SK-N-SH treated with all-trans-retinoic acid at 6 μM for 48 hours (cell line): Measurements from ENCODE around the gene CTXN1.

Experiments
- ATAC-seq: fragments of 200-7000 bp; cut with Tn5 transposase; 3 replicates; pipeline ENCODE4 v1.9.1; 2020; ENCODE audit warnings: mild to moderate bottlenecking, moderate library complexity
- ARNTL ChIP-seq: fragments of 450-650 bp; formaldehyde crosslinking; IDR thresholded peaks from 2 replicates; pipeline ENCODE4 v1.5.0; 2020; ENCODE audit warnings: low read depth, mild to moderate bottlenecking, moderate library complexity, borderline replicate concordance
- BACH2 ChIP-seq: fragments of 250-450 bp; sonication (Bioruptor Pico); IDR thresholded peaks from 2 replicates; pipeline ENCODE4 v1.9.0; 2021; ENCODE audit warnings: mild to moderate bottlenecking, borderline replicate concordance
- CSDC2 ChIP-seq: fragments of 250-450 bp; sonication (Bioruptor Pico); IDR thresholded peaks from 2 replicates; pipeline ENCODE4 v1.5.0; 2020; ENCODE audit warnings: mild to moderate bottlenecking, moderate library complexity
- ESRRG ChIP-seq: fragments of 250-450 bp; sonication (Bioruptor Pico); IDR thresholded peaks from 2 replicates; pipeline ENCODE4 v1.6.1; 2021; ENCODE audit warnings: mild to moderate bottlenecking
- GLIS3 ChIP-seq: fragments of 250-450 bp; sonication (Bioruptor Pico); IDR thresholded peaks from 2 replicates; pipeline ENCODE4 v1.5.0; 2020; ENCODE audit warnings: mild to moderate bottlenecking, moderate library complexity
- ISL1 ChIP-seq: fragments of 250-450 bp; sonication (Bioruptor Pico); IDR thresholded peaks from 2 replicates; pipeline ENCODE4 v2.1.2; 2022; ENCODE audit warnings: mild to moderate bottlenecking, moderate library complexity
- OSR1 ChIP-seq: fragments of 250-450 bp; sonication (Bioruptor Pico); IDR thresholded peaks from 2 replicates; pipeline ENCODE4 v1.8.0; 2022; ENCODE audit warnings: moderate library complexity, mild to moderate bottlenecking, inconsistent platforms
- PATZ1 ChIP-seq: fragments of 250-450 bp; sonication (Bioruptor Pico); IDR thresholded peaks from 2 replicates; pipeline ENCODE4 v1.8.0; 2020; ENCODE audit warnings: mild to moderate bottlenecking, moderate library complexity, borderline replicate concordance
- POU6F1 ChIP-seq: fragments of 250-450 bp; sonication (Bioruptor Pico); IDR thresholded peaks from 2 replicates; pipeline ENCODE4 v1.8.0; 2021; ENCODE audit warnings: low read depth, mild to moderate bottlenecking, moderate library complexity, borderline replicate concordance
- PPARA ChIP-seq: fragments of 250-450 bp; sonication (Bioruptor Pico); IDR thresholded peaks from 2 replicates; pipeline ENCODE4 v1.5.0; 2020; ENCODE audit warnings: mild to moderate bottlenecking, borderline replicate concordance
- RARB ChIP-seq: fragments of 250-450 bp; sonication (Bioruptor Pico); IDR thresholded peaks from 2 replicates; pipeline ENCODE4 v1.8.0; 2021; ENCODE audit warnings: mild to moderate bottlenecking, moderate library complexity
- SNAI2 ChIP-seq: fragments of 250-450 bp; sonication (Bioruptor Pico); IDR thresholded peaks from 2 replicates; pipeline ENCODE4 v1.5.0; 2020; ENCODE audit warnings: mild to moderate bottlenecking, moderate library complexity
- TCF4 ChIP-seq: fragments of 250-450 bp; sonication (Bioruptor Pico); IDR thresholded peaks from 2 replicates; pipeline ENCODE4 v1.8.0; 2021; ENCODE audit warnings: mild to moderate bottlenecking, moderate library complexity, borderline replicate concordance
- TOX ChIP-seq: fragments of 250-450 bp; sonication (Bioruptor Pico); IDR thresholded peaks from 2 replicates; pipeline ENCODE4 v1.8.0; 2021; ENCODE audit warnings: mild to moderate bottlenecking, moderate library complexity, borderline replicate concordance
- ZC3H10 ChIP-seq: fragments of 250-450 bp; sonication (Bioruptor Pico); IDR thresholded peaks from 2 replicates; pipeline ENCODE4 v1.5.1; 2021; ENCODE audit warnings: mild to moderate bottlenecking, moderate library complexity
- ZFP3 ChIP-seq: fragments of 250-450 bp; sonication (Bioruptor Pico); IDR thresholded peaks from 2 replicates; pipeline ENCODE4 v1.5.0; 2020; ENCODE audit warnings: mild to moderate bottlenecking, moderate library complexity
- ZFP30 ChIP-seq: fragments of 450-650 bp; formaldehyde crosslinking; IDR thresholded peaks from 2 replicates; pipeline ENCODE4 v1.5.0; 2022; ENCODE audit warnings: mild to moderate bottlenecking, moderate library complexity
- ZNF565 ChIP-seq: fragments of 450-650 bp; formaldehyde crosslinking; conservative IDR thresholded peaks from 2 replicates; pipeline ENCODE4 v1.5.0; 2020; ENCODE audit warnings: low read depth, mild to moderate bottlenecking, moderate library complexity
- ZNF70 ChIP-seq: fragments of 450-650 bp; formaldehyde crosslinking; IDR thresholded peaks from 2 replicates; pipeline ENCODE4 v1.5.0; 2020; ENCODE audit warnings: mild to moderate bottlenecking, moderate library complexity
- ZNF8 ChIP-seq: fragments of 450-650 bp; formaldehyde crosslinking; IDR thresholded peaks from 2 replicates; pipeline ENCODE4 v1.5.0; 2020; ENCODE audit warnings: mild to moderate bottlenecking, moderate library complexity
- TF ChIP-seq, protein P1 (sequence below): fragments of 250-450 bp; sonication (Bioruptor Pico); IDR thresholded peaks from 2 replicates; pipeline ENCODE4 v1.5.1; 2021; ENCODE audit warnings: mild to moderate bottlenecking, moderate library complexity
- TF ChIP-seq, protein P2 (sequence below): fragments of 250-450 bp; sonication (Bioruptor Pico); IDR thresholded peaks from 2 replicates; pipeline ENCODE4 v1.5.1; 2020; ENCODE audit warnings: low read depth, mild to moderate bottlenecking, moderate library complexity

The CTXN1 gene

DNA sequence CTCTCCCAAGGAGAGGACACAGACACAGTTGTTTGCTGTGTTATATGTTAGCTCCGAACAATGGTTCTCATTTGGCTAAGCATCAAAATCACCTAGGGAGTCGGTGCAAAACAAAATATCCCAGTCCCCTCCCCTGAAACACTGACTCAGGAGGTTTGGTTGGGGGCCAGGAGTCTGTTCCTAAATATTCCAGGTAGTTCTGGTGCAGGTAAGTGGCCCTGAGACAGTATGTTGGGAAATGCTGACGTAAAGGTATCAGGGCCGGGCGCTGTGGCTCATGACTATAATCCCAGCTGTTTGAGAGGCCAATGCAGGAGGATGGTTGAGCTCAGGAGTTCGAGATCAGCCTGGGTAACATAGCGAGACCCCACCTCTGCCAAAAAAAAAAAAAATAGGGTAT lies 24.6 kb downstream of the CTXN1 start:
- no peak for ATAC-seq
- TF ChIP-seq ZNF8 (CRISPR knock-in tag) = no peak
- no peak for TF ChIP-seq GLIS3
- TF ChIP-seq ESRRG (CRISPR knock-in tag) = no peak
- TF ChIP-seq ARNTL (CRISPR knock-in tag) = no peak

- no peak for ATAC-seq
- no peak for TF ChIP-seq ESRRG (CRISPR knock-in tag)
- TF ChIP-seq GLIS3 = no peak
- no peak for TF ChIP-seq RARB
- no peak for TF ChIP-seq PPARA (CRISPR knock-in tag)
Measured at GRCh38 chr19:7900931-7901330, 25.0 kb downstream of the CTXN1 start.

DNA sequence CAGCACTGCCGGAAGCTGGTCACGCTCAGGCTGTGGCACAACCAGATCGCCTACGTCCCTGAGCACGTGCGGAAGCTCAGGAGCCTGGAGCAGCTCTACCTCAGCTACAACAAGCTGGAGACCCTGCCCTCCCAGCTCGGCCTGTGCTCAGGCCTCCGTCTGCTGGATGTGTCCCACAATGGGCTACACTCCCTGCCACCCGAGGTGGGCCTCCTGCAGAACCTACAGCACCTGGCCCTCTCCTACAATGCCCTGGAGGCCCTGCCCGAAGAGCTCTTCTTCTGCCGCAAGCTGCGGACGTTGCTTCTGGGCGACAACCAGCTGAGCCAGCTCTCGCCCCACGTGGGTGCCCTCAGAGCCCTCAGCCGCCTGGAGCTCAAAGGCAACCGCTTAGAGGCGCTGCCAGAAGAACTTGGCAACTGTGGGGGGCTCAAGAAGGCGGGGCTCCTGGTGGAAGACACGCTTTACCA lies 25.5 kb downstream of the CTXN1 start:
- ATAC-seq = no peak
- TF ChIP-seq RARB = no peak
- TF ChIP-seq ZNF70 = no peak
- TF ChIP-seq CSDC2 (CRISPR knock-in tag) = no peak
- no peak for TF ChIP-seq ARNTL (CRISPR knock-in tag)
- no peak for TF ChIP-seq ZFP3 (CRISPR knock-in tag)
- TF ChIP-seq, protein P1, sequence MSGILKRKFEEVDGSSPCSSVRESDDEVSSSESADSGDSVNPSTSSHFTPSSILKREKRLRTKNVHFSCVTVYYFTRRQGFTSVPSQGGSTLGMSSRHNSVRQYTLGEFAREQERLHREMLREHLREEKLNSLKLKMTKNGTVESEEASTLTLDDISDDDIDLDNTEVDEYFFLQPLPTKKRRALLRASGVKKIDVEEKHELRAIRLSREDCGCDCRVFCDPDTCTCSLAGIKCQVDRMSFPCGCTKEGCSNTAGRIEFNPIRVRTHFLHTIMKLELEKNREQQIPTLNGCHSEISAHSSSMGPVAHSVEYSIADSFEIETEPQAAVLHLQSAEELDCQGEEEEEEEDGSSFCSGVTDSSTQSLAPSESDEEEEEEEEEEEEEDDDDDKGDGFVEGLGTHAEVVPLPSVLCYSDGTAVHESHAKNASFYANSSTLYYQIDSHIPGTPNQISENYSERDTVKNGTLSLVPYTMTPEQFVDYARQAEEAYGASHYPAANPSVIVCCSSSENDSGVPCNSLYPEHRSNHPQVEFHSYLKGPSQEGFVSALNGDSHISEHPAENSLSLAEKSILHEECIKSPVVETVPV (CRISPR knock-in tag) = no peak
- TF ChIP-seq ZC3H10 (CRISPR knock-in tag) = no peak
- TF ChIP-seq BACH2 (CRISPR knock-in tag) = no peak
- TF ChIP-seq ZNF565 (CRISPR knock-in tag) = no peak
- TF ChIP-seq GLIS3 = no peak
- TF ChIP-seq, protein P2, sequence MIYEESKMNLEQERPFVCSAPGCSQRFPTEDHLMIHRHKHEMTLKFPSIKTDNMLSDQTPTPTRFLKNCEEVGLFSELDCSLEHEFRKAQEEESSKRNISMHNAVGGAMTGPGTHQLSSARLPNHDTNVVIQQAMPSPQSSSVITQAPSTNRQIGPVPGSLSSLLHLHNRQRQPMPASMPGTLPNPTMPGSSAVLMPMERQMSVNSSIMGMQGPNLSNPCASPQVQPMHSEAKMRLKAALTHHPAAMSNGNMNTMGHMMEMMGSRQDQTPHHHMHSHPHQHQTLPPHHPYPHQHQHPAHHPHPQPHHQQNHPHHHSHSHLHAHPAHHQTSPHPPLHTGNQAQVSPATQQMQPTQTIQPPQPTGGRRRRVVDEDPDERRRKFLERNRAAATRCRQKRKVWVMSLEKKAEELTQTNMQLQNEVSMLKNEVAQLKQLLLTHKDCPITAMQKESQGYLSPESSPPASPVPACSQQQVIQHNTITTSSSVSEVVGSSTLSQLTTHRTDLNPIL = no peak
- no peak for TF ChIP-seq ZNF8 (CRISPR knock-in tag)
- TF ChIP-seq OSR1 = no peak
- no peak for TF ChIP-seq ZFP30 (CRISPR knock-in tag)
- TF ChIP-seq PATZ1 (CRISPR knock-in tag) = no peak
- no peak for TF ChIP-seq TOX (CRISPR knock-in tag)

GRCh38 chr19:7899751-7900378 lies 26.1 kb downstream of the CTXN1 start:
- ATAC-seq = no peak
- TF ChIP-seq TCF4 (CRISPR knock-in tag) = no peak
- no peak for TF ChIP-seq OSR1
- no peak for TF ChIP-seq RARB
- TF ChIP-seq ZNF565 (CRISPR knock-in tag) = no peak
- TF ChIP-seq, protein P2 = no peak
- TF ChIP-seq, protein P1 (CRISPR knock-in tag) = no peak
- no peak for TF ChIP-seq POU6F1
- TF ChIP-seq ZFP3 (CRISPR knock-in tag) = no peak
- TF ChIP-seq ARNTL (CRISPR knock-in tag) = no peak
- no peak for TF ChIP-seq TOX (CRISPR knock-in tag)
- no peak for TF ChIP-seq PATZ1 (CRISPR knock-in tag)
- no peak for TF ChIP-seq SNAI2 (CRISPR knock-in tag)
- no peak for TF ChIP-seq ISL1 (CRISPR knock-in tag)
- no peak for TF ChIP-seq GLIS3
